GM12875 (cell line): ENCODE measurements around the gene NPAS2.

Experiments used
- H3K4me3 ChIP-seq: one replicate; pipeline ENCODE4 v1.5.1; 2011; ENCODE audit warnings: low read depth, low read length, control low read depth
- TF ChIP-seq, protein P1 (sequence below): IDR thresholded peaks from 2 replicates; pipeline ENCODE4 v1.5.1; 2011; ENCODE audit warnings: low read depth, mild to moderate bottlenecking, control low read depth, inconsistent platforms, low read length, moderate library complexity, borderline replicate concordance; ENCODE audit not compliant: insufficient read depth

Gene NPAS2

DNA sequence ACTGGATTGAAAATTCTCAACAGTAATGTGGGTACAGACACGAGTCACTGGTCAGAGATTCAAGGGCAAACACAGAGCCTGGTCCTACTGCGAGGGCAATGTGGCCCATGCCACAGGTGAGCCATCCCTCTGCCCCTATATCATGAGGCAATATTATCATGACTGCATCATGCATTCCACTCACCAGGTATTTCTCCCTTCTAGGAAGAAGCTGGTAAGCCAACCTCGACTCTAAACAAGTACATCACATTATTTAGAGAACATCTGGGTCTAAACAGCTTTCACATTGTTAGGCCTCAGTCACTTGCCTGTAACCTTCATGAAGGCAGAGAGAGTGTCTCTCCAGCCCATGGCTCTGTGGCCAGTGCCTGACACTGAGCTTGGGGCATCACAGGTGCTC is 167.6 kb downstream of the NPAS2 start:
- H3K4me3 ChIP-seq, result no peak overlapping the region
- TF ChIP-seq, protein P1, sequence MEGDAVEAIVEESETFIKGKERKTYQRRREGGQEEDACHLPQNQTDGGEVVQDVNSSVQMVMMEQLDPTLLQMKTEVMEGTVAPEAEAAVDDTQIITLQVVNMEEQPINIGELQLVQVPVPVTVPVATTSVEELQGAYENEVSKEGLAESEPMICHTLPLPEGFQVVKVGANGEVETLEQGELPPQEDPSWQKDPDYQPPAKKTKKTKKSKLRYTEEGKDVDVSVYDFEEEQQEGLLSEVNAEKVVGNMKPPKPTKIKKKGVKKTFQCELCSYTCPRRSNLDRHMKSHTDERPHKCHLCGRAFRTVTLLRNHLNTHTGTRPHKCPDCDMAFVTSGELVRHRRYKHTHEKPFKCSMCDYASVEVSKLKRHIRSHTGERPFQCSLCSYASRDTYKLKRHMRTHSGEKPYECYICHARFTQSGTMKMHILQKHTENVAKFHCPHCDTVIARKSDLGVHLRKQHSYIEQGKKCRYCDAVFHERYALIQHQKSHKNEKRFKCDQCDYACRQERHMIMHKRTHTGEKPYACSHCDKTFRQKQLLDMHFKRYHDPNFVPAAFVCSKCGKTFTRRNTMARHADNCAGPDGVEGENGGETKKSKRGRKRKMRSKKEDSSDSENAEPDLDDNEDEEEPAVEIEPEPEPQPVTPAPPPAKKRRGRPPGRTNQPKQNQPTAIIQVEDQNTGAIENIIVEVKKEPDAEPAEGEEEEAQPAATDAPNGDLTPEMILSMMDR, result no peak

DNA sequence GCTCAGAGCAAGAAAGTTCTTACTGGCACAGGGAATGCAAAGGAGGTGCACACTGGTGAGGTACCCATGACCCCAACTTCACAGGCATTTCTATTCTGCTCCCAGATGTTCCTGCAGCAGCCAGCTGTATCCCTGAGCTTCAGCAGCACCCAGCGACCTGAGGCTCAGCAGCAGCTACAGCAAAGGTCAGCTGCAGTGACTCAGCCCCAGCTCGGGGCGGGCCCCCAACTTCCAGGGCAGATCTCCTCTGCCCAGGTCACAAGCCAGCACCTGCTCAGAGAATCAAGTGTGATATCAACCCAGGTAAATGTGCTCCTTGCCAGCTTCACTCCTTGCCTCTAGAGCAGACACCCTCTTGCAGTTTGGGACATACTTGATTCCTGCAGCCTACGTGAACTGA is 168.0 kb downstream of the NPAS2 start:
- TF ChIP-seq, protein P1, result no peak
- H3K4me3 ChIP-seq, result no peak overlapping the region

DNA sequence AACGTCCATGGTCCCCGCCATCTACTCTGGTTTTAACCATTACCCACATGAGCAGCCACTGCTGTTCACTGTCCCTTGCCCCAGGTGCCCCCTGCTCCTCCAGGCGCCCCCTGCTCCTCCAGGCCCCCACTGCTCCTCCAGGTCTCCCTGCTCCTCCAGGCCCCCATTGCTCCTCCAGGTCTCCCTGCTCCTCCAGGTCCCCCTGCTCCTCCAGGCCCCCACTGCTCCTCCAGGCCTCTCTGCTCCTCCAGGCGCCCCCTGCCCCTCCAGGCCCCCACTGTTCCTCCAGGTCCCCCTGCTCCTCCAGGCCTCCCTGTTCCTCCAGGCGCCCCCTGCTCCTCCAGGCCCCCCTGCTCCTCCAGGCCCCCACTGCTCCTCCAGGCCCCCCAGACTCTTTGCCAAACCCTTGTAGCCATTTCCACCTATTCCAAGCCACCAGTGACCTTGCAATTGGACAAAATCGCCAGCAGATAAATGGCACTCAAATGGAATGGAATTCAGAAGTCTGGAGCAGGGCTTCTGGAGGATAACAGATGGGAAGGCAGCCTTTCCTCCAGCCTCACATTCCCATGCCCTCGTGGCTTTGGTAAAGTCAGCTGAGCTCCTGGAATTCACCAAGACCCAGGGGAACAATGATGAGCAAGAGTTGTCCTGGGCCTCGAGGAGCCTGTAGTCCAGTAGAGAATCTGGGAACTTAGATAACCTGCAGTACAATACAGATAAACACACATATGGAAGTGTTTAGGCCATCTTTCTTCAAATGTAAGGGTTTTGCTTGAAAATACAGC is 168.9 kb downstream of the NPAS2 start:
- TF ChIP-seq, protein P1, result no peak
- H3K4me3 ChIP-seq, result no peak overlapping the region

- no peak overlapping the region for H3K4me3 ChIP-seq
- TF ChIP-seq, protein P1, result no peak
These were observed 169.7 kb downstream of the NPAS2 start for GRCh38 chr2:100989666-100990065.

DNA sequence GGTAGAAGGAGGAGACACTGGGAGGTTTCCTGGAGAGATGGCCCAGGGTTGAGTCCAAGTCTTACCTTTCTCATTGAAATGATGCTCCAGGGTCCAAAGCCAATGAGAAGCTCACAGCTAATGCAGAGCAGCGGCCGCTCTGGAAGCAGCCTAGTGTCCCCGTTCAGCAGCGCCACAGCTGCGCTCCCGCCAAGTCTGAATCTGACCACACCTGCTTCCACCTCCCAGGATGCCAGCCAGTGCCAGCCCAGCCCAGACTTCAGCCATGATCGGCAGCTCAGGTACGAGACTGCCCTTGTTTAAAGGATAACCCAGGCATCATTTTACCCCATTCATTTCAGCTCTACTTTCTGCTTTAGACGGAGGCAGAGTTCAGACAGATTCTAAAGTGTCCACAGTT is 170.2 kb downstream of the NPAS2 start:
- TF ChIP-seq, protein P1, result no peak
- no peak overlapping the region for H3K4me3 ChIP-seq

DNA sequence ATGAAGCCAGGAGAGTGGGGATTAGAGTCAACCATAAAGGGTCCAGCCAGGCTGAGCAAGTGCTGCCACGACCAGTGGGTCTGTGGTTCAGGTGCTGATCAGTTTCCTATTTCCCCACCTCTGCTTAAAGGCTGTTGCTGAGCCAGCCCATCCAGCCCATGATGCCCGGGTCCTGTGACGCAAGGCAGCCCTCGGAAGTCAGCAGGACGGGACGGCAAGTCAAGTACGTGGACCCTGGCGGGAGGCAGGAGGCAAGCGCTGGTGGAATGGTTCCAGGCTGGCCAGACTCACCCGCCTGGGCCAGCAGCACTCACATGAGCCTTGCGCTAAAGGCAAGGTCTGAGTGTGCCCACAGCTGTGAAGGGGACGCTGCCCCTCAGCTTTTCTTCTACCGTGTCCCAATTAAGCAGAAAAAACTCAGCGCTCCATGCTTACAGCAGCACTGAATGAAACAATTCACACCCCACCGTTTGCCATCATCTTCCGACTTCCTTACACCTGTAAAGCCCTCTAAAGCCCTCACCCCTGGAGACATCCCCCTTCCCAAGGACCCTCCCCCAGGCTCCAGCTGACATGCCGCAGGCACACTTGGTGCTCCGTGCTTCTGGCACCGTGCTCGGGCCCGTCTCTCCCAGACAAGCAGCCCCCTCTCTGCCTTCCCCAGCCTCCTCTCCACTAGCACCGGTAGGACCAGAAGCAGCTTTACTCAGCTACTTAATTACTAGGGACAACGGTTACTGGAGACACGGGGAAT is 170.9 kb downstream of the NPAS2 start:
- no peak overlapping the region for H3K4me3 ChIP-seq
- TF ChIP-seq, protein P1, result no peak

DNA sequence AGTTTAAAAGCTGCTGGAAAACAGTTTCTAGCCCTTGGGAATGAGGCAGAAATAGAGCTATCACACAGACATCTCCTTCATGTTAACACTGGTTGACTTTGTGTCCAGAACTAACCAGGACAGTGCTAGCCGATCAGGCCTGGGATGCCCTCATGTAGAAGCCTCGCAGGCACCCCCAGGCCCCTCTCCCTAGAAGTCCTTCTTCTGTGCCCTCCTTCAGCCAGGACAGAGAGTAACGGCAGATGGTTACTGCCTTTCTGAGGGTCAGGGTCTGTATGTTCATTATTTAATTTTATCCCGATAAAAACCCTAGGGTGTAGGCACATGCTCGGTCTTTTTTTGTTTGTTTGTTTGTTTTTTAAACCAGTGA is 171.4 kb downstream of the NPAS2 start:
- TF ChIP-seq, protein P1, result no peak
- no peak overlapping the region for H3K4me3 ChIP-seq
